Lower leg skin (tissue), 3 donors: Measurements from ENCODE around the gene NOP10.

ENCODE experiments used
- POLR2A ChIP-seq, 2 donors: fragments of 450-650 bp; IDR thresholded peaks; one replicate each; pipeline ENCODE4 v1.6.1; 2016 to 2017; ENCODE audit warnings: antibody characterized with exemption in 2 of 2, mild to moderate bottlenecking in 1 of 2, moderate library complexity in 1 of 2
- TF ChIP-seq, protein P1 (sequence below), 3 donors: fragments of 450-650 bp; IDR thresholded peaks; one replicate each; pipeline ENCODE4 v1.5.1; 2016; ENCODE audit warnings: antibody characterized with exemption in 3 of 3, mild to moderate bottlenecking in 3 of 3, moderate library complexity in 2 of 3

- TF ChIP-seq, protein P1, sequence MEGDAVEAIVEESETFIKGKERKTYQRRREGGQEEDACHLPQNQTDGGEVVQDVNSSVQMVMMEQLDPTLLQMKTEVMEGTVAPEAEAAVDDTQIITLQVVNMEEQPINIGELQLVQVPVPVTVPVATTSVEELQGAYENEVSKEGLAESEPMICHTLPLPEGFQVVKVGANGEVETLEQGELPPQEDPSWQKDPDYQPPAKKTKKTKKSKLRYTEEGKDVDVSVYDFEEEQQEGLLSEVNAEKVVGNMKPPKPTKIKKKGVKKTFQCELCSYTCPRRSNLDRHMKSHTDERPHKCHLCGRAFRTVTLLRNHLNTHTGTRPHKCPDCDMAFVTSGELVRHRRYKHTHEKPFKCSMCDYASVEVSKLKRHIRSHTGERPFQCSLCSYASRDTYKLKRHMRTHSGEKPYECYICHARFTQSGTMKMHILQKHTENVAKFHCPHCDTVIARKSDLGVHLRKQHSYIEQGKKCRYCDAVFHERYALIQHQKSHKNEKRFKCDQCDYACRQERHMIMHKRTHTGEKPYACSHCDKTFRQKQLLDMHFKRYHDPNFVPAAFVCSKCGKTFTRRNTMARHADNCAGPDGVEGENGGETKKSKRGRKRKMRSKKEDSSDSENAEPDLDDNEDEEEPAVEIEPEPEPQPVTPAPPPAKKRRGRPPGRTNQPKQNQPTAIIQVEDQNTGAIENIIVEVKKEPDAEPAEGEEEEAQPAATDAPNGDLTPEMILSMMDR (IDR thresholded peaks at IDR 0.05), result no peak
- TF ChIP-seq POLR2A (IDR thresholded peaks at IDR 0.05), result no peak
These were observed 31.4 kb downstream of the NOP10 start for GRCh38 chr15:34311563-34311962.
